Vagina (tissue), 2 donors: ENCODE data around the gene TBL1XR1.

Experiments
- CTCF ChIP-seq, 3 experiments: fragments of 450-650 bp in 2 of 3; fragments of 200-600 bp in 1 of 3; sonication (generic) in 1 of 3; IDR thresholded peaks; one replicate each; pipeline ENCODE4 v1.5.1; 2017 to 2019; ENCODE audit warnings: antibody characterized with exemption in 3 of 3, mild to moderate bottlenecking in 2 of 3, moderate library complexity in 2 of 3
- POLR2A ChIP-seq, 2 donors: fragments of 450-650 bp; IDR thresholded peaks; one replicate each; pipeline ENCODE4 v1.6.1; 2017; ENCODE audit warnings: antibody characterized with exemption in 2 of 2, mild to moderate bottlenecking in 2 of 2, moderate library complexity in 2 of 2
- POLR2AphosphoS5 ChIP-seq, 2 donors: sonication (generic); formaldehyde crosslinking; IDR thresholded peaks; one replicate each; pipeline ENCODE4 v1.9.0; 2017; ENCODE audit warnings: antibody characterized with exemption in 2 of 2, mild to moderate bottlenecking in 2 of 2, low read depth in 1 of 2; ENCODE audit not compliant: insufficient read depth in 1 of 2

DNA sequence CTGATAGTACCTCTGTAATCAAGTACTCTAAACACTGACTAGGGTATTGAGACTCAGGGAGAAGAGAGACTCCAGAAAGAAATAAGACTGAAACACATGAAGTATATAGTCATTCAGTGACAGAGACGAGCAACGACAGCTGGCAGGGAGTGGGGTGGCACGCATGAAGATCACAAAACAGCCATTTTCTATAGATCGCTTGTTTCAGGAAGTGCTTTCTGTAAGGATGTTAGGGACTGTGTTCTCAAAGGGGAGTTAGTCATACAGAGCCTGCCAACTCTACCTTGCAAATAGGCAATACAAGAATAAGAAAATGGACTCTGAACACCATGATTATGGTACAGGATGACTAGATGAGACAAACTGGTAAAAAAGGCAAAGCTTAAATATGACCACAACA is 139.5 kb downstream of the TBL1XR1 start:
- TF ChIP-seq POLR2A (IDR thresholded peaks at IDR 0.05) (no peak), CTCF (IDR thresholded peaks at IDR 0.05) (no peak), POLR2AphosphoS5 (IDR thresholded peaks at IDR 0.05; ENCODE audit: insufficient read depth in 1 of 2, low read depth in 1 of 2) (no peak)
